NCI-H128 (cell line): ENCODE measurements around the gene MUC4.
"Not testable (repeated sequence)": the region's sequence is repeated elsewhere in the genome, so short reads cannot be mapped to it uniquely, and the experiment has no call there.

Experiments
- DNase-seq: peaks from one replicate; lab custom pipeline; 2025; ENCODE audit not compliant: unreplicated experiment; lab: John Stamatoyannopoulos, UW

The MUC4 gene

GRCh38 chr3:195815169-195815771 lies 3.5 kb upstream of the MUC4 start:
- DNase-seq, result no peak

- DNase-seq, result no peak
Measured at GRCh38 chr3:195813916-195814640, 2.3 kb upstream of the MUC4 start.

- no peak for DNase-seq
Measured at GRCh38 chr3:195812366-195812765, 637 bp upstream of the MUC4 start.

- DNase-seq, result no peak
Measured at GRCh38 chr3:195810455-195810845, 1.3 kb downstream of the MUC4 start.

GRCh38 chr3:195809796-195810454 lies 1.8 kb downstream of the MUC4 start:
- DNase-seq, result no peak

- DNase-seq, result no peak
Measured at GRCh38 chr3:195809291-195809785, 2.4 kb downstream of the MUC4 start.

- no peak for DNase-seq
Measured at GRCh38 chr3:195808741-195809290, 2.9 kb downstream of the MUC4 start.

GRCh38 chr3:195807681-195808121 lies 4.0 kb downstream of the MUC4 start:
- DNase-seq, result no peak

- no peak for DNase-seq
Measured at GRCh38 chr3:195806916-195807231, 4.9 kb downstream of the MUC4 start.

- no peak for DNase-seq
Measured at GRCh38 chr3:195806211-195806915, 5.4 kb downstream of the MUC4 start.

- not testable (repeated sequence) for DNase-seq
Measured at GRCh38 chr3:195805588-195805987, 6.1 kb downstream of the MUC4 start.

- no peak for DNase-seq
Measured at GRCh38 chr3:195805181-195805580, 6.5 kb downstream of the MUC4 start.

- DNase-seq, result no peak
Measured at GRCh38 chr3:195803289-195803908, 8.3 kb downstream of the MUC4 start.

GRCh38 chr3:195802795-195803194 lies 8.9 kb downstream of the MUC4 start:
- no peak for DNase-seq

- DNase-seq, result no peak
Measured at GRCh38 chr3:195802261-195802701, 9.4 kb downstream of the MUC4 start.

- no peak for DNase-seq
Measured at GRCh38 chr3:195801251-195802183, 10.2 kb downstream of the MUC4 start.

- no peak for DNase-seq
Measured at GRCh38 chr3:195800240-195800639, 11.5 kb downstream of the MUC4 start.

- no peak for DNase-seq
Measured at GRCh38 chr3:195796795-195797194, 14.9 kb downstream of the MUC4 start.

- DNase-seq, result no peak
Measured at GRCh38 chr3:195794708-195795107, 17.0 kb downstream of the MUC4 start.

GRCh38 chr3:195792621-195793020 lies 19.1 kb downstream of the MUC4 start:
- DNase-seq, result not testable (repeated sequence)
